Measurements from ENCODE around the gene PSMC6.

DNA sequence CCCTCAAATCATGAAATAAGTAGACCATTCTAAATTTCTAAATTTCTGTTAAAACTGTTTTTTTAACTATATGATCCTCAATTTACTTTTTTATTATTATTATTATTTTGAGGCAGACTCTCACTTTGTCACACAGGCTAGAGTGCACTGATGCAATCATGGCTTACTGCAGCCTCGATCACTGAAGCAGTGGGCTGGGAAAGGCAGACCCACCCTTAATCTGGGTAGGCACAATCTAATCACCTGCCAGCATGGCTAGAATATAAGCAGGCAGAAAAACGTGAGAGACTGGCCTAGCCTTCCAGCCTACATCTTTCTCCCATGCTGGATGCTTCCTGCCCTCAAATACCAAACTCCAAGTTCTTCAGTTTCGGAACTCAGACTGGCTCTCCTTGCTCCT is 14.0 kb upstream of the PSMC6 start:
- TF ChIP-seq POLR2AphosphoS5 (IDR thresholded peaks at IDR 0.05; ENCODE audit: borderline replicate concordance, low read depth, low read length) (no peak), EZH2 (IDR thresholded peaks at IDR 0.05) (no peak), FOXP2 (optimal IDR thresholded peaks at IDR 0.05; ENCODE audit: control extremely low read depth, extremely low read length, insufficient read depth) (no peak)
